ENCODE data around the gene MTA2.
"Not testable (repeated sequence)": the region's sequence is repeated elsewhere in the genome, so short reads cannot be mapped to it uniquely, and the experiment has no call there.

The MTA2 gene

DNA sequence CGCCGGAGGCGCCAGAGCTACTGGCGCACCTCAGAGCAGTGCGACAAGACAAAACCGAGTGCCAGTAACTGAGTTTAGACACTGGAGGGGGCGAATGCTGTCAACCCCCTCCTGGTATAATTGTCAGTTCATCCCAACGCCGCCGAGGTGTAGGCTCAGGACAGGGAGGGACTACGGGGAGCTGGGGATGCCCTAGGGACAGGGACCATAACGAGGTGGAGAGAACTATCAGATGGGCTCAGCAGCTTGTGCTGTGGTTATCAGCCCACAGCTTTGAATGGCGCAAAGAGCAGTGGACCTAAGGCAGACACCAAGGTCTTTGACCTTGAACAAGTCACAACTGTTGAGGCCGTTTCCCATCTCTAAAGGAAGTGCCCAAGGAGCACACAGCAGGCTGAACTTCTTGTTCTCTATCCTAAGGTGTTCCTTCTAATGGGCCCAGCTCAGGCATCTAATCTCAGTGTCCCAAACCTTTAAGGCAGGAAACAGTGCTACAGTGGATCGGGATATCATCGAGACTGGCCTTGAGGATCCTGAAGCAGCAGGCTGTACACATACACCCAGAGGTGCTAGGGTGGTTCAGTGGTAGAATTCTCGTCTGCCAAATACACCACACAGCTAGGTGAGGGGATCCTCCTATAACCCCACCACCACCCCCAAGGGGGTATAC, 9.4 kb downstream of the MTA2 start:
- no peak for DNase-seq (ENCODE audit: low read depth, low spot score)

DNA sequence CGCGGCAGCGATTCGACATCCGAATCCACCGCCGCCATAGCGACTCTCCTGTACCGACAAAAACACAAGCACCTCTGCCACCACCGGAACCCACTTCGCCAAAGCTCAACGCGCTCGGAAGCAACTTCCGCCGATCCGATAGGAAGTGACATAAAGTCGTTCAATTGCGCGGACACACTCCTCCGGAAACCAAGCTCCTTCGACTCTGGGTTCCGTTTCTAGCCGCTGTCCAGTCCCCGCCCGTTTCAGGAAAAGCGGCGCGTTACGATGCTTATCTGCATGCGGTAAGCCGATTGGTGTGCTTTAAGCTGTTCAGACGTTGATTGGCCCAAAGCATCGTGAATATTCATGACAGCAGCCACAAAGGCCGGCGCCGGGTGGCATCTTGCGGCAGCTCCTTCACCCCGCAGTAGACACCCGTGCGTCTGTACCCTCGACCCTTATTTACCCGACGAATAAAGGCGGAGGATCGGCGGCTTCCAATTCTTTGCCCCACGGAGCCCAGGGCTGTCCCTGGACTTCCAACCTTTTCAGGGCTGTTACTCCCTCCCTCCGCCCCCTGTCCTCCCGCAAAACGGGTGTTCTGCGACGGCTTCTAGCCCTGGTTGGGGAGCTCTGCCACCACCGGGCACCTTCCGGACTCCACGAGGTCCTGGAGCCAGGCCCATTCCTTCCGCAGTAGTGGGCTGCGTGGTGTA, 10.1 kb downstream of the MTA2 start, which contains the start of gene TUT1:
TUT1 (minus strand) TSS at position 76 of the 698 bp plus-strand sequence; CDS start at position 38, 38 bp downstream.
- DNase-seq (ENCODE audit: low read depth, low spot score): peak; percentile 97

DNA sequence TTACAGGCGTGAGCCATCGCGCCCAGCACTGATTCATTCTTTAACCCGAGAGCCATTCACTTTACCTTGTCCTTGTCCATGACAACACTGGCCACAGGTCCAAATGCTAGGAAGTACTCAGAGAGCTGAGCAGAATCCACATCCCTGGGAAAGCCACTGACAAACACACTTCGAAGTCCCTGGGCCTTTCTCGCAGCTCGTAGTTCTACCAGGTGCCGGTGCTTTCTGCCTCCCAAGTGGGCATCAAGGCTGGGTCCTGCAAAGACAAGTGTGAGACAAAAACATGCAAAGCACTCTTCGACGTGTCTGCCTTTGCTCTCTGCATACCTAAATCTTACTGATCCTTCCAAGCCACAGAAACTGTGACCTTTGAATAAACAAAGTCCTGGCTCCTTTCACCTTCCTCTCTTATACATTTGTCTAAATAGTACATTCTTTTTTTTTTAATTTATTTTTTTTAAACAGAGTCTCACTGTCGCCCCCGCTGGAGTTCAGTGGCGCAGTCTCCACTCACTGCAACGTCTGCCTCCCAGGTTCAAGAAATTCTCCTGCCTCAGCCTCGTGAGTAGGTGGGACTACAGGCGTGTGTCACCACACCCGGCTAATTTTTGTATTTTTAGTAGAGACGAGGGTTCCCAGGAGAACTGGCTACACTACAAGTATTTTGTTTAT, 12.6 kb downstream of the MTA2 start:
- no peak for DNase-seq (ENCODE audit: low read depth, low spot score)

DNA sequence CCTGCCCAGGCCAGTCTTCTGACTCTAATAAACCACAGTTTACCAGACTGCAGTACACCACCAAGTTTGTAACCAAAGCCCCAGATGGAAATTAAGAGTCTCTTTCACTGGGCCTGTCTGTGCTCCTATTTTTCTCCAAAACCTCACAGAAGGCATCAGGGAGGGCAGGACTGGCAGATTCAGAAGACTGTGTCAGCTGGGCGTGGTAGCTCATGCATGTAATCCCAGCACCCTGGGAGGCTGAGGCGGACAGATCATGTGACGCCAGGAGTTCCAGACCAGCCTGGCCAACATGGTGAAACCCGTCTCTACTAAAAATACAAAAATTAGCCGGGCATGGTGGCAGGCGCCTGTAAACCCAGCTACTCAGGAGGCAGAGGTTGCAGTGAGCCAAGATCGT, 16.3 kb downstream of the MTA2 start:
- not testable (repeated sequence) for DNase-seq (ENCODE audit: low read depth, low spot score)

DNA sequence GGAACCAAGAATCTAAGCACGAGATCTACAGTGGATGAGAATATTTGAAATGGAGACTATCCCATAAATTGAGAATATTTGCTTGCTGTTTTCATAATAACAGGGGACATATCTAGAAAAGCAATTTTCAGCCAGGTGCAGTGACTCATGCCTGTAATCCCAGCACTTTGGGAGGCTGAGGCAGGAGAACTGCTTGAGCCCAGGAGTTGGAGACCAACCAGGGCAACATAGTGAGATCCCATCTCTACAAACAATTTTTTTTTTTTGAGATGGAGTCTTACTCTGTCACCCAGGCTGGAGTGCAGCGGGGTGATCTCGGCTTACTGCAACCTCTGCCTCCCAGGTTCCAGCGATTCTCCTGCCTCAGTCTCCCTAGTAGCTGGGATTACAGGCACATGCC, 19.9 kb downstream of the MTA2 start:
- not testable (repeated sequence) for DNase-seq (ENCODE audit: low read depth, low spot score)

DNA sequence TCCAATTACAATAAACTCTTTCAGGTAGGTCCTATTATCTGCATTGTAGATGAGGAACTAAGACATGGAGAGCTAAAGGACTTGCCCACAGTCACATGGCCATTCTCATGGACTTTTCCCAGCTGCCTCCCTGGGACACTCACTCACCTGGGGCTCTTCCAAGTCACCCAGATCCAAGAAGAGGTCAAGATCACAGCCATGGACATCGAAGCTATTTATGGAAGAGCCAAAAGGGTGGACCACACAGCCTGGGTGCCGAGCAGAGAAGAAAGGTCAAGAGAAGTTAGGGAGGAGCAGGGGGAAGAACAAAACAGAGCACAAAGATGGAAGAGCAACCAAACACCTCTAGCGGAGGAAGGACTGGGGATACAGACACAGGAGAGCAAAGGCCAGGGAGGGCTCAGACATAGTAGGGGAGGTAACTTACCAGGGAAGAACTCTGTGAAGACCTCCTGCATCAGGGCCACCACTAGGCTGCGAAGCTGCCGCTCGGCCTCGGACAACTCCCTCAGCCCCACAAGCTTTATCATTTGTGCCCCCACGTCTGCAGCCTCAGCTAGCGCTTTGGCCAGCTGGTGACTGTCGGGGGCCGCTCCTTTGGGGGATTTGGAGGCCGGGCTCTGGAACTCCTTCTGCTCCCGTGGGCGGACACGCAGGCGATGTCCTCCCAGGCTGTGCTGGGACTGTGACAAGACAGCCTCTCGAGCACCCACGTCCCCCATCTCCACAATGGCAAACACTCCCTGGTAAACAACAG, 20.5 kb downstream of the MTA2 start:
- DNase-seq (ENCODE audit: low read depth, low spot score): no peak

DNA sequence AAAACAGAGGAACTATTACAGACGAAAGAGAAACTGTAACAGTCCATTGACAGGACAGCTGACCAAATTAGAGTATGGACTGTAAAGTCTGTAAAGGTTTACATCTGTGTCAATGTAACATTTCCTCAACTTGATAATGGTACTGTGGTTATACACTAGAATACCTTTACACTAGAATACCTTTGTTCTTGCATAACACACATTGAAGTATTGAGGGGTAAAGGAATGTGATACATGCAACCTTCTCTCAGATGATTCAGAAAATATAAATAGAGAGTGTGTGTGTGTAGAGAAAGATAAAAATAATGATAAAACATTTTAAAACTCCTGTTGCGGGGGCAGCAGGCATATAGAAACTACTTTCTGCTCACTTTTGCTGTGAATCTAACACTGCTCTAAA, 22.4 kb downstream of the MTA2 start:
- DNase-seq (ENCODE audit: low read depth, low spot score): no peak

DNA sequence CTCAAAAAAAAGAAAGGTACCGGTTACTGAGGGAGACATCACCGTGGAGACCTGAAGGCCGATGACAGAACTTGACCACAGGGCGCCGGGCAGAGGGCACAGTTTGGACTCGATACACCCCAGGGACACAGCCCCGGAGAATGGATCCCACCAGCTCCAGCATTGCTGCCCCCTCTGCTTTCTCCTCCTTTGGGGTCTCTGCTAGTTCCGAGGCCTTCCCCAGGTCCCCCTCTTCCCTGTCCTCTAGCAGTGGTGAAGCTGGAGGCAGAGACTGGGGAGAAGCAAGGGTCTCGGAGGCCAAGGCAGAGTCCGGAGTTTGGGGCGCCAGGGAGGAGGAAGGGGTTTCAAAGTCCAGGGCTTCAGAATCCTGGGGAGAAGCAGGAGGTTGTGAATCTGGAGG, 23.1 kb downstream of the MTA2 start:
- DNase-seq (ENCODE audit: low read depth, low spot score): no peak

DNA sequence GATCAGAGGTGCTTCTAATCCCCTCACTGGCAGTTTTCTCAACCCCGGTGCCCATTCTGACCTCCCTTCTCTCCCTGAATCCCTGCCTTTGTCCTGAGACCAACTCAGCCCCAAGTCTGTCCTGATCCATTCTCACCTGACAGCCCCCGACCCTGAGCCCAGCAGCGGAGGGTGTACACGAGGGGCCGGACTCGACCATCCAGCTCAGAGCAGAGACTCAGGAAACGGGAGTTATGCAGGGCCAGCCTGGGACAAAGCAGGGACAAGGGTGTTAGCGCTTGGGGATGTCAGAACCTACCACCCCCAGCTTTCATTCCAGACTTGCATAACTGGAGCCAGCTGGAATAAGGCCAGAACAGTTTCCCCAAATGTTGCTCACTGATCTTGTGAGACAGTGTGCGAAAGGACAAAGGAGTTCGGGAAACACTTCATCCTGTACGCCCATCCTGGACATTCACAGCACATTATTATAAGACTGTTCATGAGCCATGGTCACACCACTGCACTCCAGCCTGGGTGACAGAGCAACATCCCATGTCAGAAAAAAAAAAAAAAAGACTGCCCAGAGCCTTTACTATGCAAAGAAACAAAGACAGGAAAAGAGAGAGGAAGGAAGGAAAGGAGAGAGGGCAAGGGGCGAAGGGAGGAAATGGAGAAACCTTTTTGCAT, 24.5 kb downstream of the MTA2 start:
- no peak for DNase-seq (ENCODE audit: low read depth, low spot score)

DNA sequence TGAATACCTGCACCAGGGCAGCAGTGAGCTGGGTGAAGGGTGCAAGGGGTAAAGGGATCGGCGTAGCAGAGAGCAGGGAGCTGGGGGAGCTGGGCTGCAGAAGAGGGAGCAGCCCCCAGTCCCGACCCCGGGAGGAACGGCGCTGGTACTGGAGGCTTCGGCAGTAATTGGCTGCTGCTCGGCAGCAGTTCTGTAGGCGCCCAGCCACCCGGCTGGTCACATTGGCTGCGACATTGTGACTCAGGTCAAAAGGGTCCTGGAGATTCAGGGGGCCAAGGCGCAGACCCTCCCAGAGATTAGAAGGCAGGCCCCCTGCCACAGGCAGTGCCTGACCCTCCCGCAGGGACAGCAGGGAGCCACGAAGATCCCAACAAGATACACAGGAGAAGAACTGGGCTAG, 25.8 kb downstream of the MTA2 start:
- DNase-seq (ENCODE audit: low read depth, low spot score): no peak

DNA sequence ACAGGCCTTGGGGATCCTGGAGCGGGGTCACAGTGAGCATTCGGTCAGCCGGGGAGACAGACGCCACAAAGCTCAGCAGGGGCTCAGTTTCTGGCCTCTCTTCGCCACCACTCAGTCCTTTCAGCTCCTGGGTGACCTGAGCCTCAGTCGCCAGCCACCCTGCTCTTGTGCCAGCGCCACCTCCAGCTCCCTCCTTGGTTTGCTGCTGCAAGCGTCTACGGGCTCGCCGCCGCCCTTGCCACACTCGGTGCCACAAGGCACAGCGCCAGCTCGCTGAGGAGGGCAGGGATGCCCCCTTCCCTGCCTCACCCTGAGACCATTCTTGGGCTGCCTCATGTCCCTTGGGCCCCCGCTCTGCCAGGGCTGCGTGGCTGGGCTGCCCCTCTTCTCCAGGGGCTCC, 26.5 kb downstream of the MTA2 start:
- no peak for DNase-seq (ENCODE audit: low read depth, low spot score)

DNA sequence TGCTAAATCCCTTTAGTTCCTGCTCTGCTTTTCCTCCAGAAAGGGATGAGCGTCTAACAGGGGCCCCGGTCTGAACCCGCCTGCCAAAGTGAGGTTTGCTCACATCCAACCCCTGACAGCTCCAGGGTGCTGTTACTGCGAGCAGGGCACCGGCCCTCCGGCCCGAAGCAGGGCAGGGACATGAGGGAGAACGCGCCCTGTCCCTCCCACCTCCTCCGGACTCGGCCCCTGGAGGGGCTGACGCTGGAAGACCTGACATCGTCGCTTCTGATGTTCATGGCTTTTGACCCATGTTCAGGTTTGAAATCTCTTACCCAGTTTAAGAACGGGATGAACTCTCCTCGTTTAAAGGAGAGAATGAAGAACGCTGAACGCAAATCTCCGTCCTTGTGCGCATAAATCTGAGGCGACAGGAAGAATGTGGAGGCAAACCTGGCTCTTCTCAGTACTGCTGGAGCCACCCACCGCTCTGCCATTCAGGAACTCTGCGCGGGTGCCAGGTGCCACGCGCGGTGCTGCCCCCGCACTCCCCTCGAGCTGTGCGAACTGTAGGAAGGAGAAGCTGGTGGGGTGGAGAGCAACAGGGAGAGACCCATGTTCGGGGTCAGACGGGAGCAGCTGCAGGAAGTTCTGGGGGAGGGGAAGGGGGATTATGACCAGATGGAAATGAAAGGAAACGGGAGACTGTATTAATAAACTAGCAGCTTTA, 27.1 kb downstream of the MTA2 start:
- no peak for DNase-seq (ENCODE audit: low read depth, low spot score)

DNA sequence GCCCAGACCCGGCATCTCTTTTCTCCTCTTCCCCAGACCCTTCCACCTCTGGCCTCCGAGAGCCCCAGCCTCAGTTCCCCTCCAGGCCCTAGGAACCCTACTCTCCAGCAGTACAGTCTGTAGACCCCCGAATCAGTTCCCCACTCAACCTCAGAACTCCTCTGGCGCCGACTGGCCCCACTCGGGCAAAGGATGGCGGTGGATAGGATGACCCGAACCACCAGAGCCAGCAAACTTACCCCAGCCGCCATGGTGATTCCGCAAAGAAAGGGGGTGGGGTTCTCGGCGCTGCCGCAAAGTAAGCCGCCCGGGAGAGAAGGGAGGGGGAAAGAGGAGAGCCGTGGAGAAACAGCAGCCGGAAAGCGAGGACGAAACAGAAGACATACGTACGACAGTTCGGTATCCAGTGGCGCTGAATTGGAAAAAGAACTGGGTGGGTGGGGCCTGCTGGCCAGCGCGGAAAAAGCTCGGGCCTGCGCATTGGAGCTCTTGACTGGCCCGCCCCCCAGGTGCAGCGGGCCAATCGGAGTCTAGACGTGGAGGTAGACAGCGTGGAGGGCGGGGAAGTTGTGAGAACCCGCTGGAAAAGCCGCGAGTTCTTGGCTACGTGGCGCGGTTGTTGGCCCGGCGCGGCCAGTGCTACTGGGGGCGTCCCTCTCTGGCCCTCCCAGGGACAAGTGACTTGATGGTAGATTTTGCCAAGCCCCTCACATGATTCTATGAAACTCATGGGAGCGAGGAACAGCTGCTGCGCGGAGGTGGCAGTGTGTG, 27.9 kb downstream of the MTA2 start, which contains the start of gene EEF1G:
EEF1G (minus strand) TSS at position 300 of the 771 bp plus-strand sequence; CDS start at position 251, 49 bp downstream.
- DNase-seq (ENCODE audit: low read depth, low spot score): peak; percentile 99

DNA sequence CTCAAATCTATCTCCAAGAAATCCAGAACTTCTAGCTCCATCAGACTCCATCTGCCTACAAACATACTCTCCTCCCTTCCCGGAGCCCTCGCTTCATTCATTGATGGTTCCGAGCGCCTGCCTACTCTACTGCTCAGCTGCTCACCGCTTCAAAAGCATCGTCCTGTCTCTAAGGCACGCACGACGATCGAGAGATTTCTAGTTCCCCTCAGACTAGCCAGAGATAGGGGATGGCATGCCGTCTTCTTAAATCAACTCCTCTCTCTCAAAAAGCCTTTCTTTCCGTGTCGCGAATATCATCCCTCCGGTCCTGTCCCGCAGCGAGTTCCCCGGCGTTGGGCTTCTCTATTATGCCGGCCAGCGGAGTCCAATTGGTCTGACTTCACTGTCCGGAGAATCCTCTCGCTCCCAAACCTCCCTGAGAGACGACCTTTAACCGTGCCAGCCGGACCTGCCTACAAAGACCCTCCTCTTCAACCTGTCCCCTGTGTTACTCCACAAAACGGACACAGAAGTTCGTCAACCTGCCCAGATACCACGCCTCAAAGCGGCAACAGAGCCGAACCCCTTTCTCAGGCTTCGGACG, 28.6 kb downstream of the MTA2 start:
- DNase-seq (ENCODE audit: low read depth, low spot score): no peak

DNA sequence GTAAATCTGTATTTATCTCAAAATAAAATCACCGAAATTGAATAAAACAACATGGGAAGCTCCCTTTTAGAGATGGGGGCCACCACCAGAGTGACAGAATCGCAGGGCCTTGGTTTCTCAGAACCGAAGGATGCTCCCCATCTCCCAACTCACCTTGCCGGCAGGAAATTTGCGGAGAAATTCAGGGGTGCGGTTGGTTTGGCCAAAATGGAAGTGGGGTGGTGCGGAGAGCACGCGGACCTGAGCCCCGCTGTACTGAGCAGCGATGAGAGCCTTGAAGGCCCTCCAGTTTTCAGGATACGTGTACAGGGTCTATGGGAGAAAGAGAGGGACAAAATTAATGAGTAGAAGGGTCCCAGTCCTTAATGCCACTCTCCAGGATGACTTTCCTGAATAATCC, 29.2 kb downstream of the MTA2 start:
- DNase-seq (ENCODE audit: low read depth, low spot score): no peak

DNA sequence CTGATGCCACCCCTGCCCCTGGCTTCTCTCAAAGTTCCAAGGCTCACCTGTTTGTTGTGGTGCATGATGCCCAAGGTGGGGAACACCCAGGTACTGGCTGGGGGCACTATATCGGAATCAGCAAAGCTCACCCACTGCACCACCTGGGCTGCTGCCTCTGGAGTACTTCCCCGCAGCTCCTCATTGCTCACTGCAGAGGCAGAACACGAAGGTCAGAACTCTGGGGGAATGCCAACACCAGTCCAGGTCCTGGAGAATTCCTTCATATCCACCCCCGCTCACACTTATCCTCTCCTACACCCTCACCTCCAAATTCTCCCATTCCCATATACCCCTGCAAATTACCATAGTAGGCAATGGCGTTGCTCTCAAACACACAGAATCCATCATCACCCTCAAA, 30.2 kb downstream of the MTA2 start:
- not testable (repeated sequence) for DNase-seq (ENCODE audit: low read depth, low spot score)

DNA sequence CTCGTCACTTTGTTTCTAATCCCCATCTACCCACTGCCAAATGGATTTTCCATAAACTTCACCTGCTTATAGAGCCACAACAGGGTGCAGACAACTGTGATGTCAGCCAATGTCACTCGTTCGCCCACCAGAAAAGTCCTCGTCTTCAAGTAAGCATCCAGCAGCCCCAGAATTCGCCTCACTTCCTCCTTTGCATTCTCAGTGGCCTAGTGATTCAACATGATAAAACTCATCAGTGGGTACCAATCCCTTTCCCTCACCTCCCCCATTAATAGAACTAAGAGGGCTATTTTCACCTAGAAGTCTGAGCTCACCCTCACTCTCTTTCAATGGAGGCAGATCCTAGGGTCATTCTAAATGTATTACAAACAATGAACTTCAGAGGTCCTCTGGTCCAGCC, 30.8 kb downstream of the MTA2 start:
- not testable (repeated sequence) for DNase-seq (ENCODE audit: low read depth, low spot score)

DNA sequence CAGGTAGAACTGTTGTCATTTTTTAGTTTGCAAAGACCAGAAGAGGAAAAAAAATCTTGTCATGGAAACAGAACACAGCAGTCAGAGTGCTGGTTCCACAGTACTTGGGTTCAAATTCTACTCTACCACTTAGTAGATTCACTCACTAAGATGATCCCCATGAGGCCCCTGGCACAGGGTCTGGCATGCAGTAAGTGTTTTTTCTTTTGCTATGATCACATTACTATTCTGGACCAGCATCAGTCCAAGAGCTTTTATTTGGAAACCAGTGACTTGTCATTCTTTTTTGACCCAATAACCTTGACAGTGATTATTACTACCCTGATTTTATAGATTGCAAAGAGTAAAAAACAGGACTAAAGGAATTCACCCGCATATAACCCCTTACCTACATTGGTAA, 32.1 kb downstream of the MTA2 start:
- no peak for DNase-seq (ENCODE audit: low read depth, low spot score)

DNA sequence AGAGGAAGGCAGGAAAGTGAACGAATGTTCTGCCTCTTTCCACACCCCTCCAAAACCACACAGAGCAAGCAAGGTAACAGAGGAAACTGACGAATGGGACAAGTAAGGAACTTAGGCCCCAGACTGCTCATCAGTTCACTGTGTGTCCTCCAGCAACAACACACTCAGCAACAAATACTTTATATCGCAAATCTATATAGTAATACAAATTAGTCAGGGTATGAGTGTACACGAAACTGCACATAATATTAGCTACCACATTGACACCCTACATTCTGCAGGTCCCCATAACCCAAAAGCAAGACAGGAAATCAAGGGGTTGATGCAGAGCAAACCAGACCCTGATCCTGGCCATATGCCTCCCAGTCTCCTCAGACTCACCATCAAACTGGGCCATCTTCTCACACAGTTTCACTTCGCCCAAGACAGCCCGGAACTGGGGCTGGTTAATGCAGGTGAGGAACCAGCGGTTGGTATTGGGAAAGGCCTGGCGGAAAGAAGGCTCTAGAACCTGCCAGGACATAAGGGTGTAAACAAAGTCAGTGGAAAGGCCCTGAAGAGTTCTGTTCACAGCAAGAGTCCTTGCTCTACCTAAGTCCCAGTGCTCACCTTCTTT, 34.5 kb downstream of the MTA2 start:
- DNase-seq (ENCODE audit: low read depth, low spot score): no peak

Measured in smooth muscle cell of the brain vasculature (primary cell).